GM20000 (cell line): Measurements from ENCODE around the gene FAM53B.
"Not testable (repeated sequence)": the region's sequence is repeated elsewhere in the genome, so short reads cannot be mapped to it uniquely, and the experiment has no call there.

ENCODE experiments used
- DNase-seq: peaks from one replicate; pipeline ENCODE4 v3.0.0; 2012; ENCODE audit warnings: low spot score
- CTCF ChIP-seq: IDR thresholded peaks from 2 replicates; pipeline ENCODE4 v1.5.1; 2012; ENCODE audit warnings: mild to moderate bottlenecking, control low read depth; ENCODE audit errors: extremely low read depth, missing control alignments

Gene FAM53B, protein sequence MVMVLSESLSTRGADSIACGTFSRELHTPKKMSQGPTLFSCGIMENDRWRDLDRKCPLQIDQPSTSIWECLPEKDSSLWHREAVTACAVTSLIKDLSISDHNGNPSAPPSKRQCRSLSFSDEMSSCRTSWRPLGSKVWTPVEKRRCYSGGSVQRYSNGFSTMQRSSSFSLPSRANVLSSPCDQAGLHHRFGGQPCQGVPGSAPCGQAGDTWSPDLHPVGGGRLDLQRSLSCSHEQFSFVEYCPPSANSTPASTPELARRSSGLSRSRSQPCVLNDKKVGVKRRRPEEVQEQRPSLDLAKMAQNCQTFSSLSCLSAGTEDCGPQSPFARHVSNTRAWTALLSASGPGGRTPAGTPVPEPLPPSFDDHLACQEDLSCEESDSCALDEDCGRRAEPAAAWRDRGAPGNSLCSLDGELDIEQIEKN

GRCh38 chr10:124744102-124745050 is at the start of gene FAM53B:
Gene FAM53B, minus strand, starts transcription at chr10:124744378. Its CDS starts 37,665 bp downstream, at chr10:124706713.
- peak; percentile 91 for DNase-seq
- peak; percentile 5 for TF ChIP-seq CTCF

DNA sequence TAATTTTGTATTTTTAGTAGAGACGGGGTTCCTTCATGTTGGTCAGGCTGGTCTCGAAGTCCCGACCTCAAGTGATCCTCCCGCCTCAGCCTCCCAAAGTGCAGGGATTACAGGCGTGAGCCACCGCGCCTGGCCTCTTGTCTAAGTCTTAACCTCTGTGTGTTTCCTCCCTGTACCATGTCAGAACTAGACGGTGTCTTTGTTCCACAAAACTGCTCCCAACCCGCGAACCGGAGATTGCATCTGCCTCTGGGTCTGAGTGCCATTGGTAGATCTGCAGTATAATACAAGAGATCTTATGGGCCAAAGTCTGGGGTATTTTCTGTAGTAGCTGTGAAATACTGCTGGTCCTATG is 48.8 kb upstream of the FAM53B start:
- TF ChIP-seq CTCF = no peak

GRCh38 chr10:124791547-124792348 is 47.6 kb upstream of the FAM53B start, which contains the start of gene EEF1AKMT2:
Gene EEF1AKMT2, minus strand, starts transcription at chr10:124791887. Its CDS starts 54 bp downstream, at chr10:124791833.
- TF ChIP-seq CTCF = no peak
- DNase-seq = peak; percentile 95

More for the DNA sequence above, 48.8 kb upstream of the FAM53B start:
- DNase-seq = no peak

DNA sequence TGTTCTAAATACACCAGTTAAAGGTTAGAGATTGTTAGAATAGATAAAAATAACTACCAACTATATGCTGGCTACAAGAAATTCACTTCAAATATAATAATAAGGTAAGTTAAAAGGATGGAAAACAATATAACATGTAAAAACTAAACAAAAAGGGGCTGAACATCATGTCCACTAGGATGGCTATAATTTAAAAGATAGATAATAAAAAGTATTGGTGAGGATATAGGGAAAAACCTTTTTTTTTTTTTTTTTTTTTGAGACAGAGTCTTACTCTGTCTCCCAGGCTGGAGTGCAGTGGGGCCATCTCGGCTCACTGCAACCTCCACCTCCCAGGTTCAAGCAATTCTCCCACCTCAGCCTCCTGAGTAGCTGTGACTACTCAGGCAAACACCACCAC is 38.7 kb upstream of the FAM53B start:
- DNase-seq = not testable (repeated sequence)

- TF ChIP-seq CTCF = no peak
- no peak for DNase-seq
These were observed 24.6 kb upstream of the FAM53B start for GRCh38 chr10:124768791-124769190.

DNA sequence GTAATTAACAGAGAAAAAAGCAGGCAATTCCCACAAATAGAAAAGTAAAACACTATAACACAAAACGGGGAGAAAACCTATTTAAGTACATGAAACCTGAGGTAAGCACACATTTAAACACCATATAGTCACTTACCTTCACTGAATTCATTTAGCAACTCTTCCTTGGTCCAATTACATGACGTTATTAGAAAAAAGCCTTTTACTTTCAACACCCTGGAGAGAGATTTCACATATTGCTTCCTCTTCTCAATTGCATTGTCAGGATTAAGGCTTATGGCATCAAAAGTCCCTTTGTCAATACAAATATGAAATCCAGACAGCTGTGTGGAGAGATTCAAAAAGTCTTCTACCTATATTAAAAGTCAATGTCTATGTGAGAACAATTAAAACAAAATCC is 21.1 kb upstream of the FAM53B start:
- no peak for TF ChIP-seq CTCF
- DNase-seq = no peak

GRCh38 chr10:124763267-124763666 is 19.1 kb upstream of the FAM53B start:
- DNase-seq = no peak
- TF ChIP-seq CTCF = no peak
